HG02588 (cell line): ENCODE results near the gene CHCHD3.

ENCODE experiments used
- ATAC-seq: cut with Tn5 transposase; IDR thresholded peaks from one replicate; pipeline ENCODE4 v1.9.1; 2021; ENCODE audit warnings: mild to moderate bottlenecking, moderate library complexity; ENCODE audit not compliant: unreplicated experiment

The CHCHD3 gene

DNA sequence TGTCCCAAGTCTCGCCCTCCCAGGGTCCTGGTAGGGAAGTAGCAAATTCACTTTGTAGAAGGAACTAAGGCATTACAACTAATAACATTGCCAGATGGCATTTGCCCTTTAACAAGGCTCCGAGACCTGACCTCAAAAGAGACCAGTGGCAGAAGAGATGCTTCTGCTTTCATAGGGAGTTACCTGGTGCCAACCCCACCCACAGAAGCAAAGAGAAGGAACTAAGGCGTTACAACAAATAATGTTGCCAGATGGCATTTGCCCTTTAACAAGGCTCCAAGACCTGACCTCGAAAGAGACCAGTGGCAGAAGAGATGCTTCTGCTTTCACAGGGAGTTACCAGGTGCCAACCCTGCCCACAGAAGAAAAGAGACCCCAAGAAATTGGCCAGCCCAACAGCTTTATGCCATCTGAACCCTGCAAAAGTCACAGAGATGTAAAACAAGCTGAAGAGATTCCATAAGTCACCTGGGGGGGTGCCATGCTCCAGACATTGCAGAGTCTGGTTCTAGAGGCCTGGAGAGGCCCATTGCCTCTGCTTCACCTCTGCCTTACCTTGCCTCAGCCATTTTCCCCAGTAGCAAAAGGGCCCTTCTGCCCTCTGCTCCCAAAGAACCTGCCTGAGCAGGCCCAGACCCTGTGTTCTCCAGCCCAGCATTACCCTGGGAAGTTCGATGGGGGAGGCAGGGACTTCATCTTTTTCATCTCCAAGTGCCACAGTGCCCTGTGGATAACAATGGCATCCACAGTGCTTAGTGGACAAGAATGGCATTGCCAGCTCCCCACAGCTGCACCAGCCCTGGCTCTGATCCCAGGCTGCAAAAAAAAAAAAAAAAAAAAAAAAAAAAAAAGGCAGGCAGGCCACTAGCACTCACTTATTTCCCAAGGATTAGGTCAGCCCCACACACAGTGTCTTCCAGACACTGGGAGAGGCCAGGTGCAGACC, 326.1 kb downstream of the CHCHD3 start:
- no peak for ATAC-seq

DNA sequence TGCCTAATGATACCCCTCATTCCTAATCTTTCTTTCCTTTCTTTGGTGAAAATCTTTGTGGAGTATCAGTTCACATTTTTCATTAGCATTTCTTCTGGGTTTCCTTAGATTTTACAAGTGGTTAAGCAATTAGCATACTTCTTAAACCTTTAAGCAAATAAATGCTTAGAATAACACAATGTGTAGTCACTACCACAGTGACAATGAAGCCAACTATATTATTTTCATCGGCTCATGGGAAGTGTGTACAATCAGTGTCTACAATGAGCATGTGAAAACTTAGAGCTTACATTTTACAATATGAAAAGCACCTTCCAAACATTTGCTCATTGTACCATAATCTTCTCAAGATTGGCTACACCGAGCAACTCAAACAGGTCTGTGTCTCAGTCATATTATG, 329.5 kb downstream of the CHCHD3 start:
- no peak for ATAC-seq

DNA sequence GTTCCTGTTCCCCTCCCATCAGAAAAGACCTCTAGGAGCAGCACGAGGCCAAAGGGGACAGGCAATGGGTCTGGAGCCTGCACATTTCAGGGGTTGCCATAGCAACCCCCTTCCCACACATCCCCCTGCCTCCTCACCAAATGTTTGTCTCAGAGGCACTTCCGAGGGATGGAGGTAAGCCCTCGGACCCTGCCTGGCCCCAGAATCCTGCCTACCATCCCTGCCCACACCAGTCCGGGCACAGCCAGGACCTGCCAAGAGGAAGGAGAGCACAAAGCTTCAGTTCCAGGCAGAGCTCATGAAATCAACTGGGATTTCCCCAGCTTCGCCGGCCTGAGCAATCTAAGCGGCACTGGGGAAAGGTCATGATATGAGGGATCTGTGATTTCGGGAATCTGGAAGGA, 330.6 kb downstream of the CHCHD3 start:
- ATAC-seq: no peak

DNA sequence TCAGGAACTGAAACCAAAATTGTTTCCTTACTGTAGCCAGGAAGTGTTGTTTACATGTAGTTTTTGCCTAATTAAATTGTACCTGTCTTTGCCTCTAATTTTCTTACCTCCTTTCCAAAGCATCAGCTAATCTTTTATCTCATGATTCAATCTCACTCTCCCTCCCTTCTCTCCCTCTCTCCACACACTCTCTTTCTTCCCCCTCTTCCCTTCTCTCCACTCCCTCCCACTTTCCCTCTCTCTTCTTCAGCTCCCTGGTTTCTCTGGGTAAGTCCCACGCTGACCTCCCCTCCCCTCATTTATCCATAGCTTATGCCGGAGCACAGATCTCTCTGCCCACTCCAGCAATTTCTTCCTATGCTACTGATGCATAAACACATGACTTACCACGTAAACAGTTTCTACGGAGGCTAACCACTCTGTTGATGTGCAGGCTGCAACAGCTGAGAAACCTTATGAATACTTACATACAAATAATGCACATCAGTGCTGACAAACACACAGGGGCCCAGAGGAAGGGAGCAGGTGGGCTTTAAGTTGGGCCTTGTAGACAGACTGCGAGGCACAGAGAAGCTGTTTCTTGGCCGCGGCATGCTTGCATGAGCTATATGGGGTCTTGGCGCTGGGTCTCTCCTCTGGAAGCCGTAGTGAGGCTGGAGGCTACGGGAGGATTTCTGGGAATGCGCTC, 331.2 kb downstream of the CHCHD3 start:
- no peak for ATAC-seq

DNA sequence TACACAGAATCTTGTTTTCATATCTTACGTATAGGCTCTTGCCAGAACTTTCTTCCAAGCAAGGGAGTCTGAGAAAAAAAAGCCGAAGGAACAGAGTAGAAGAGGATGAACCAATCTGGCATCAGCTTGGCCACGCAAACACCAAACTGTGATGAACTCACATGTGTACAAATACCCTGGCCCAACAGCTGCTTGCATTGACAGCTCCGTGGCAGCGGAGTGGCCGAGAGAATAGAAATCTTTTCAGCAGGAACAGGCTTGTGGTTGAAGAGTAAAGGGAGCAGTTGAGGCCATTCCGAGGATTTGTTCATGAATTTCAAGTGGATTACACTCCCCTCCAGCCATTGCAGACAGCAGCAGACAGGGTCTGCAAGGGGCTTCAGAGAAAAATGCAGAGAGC, 331.8 kb downstream of the CHCHD3 start:
- ATAC-seq: no peak

DNA sequence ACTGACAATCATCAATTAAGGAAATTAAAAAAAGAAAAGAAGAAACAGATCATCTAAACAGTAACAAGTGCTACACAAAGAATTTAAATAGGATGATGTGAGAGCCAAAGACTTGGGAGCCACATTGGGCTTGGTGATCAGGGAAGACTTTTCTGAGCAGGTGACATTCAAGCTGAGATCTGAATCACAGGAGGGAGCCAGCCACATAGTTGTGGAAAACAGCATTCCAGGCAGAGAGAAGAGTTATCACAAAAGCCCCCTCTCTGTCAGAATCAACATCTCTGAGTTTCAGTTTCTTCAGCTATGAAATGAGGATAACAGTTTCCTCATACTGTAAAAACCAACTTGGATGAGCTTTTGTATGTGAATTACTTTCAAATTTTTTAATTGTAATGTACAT, 336.4 kb downstream of the CHCHD3 start:
- ATAC-seq: no peak

DNA sequence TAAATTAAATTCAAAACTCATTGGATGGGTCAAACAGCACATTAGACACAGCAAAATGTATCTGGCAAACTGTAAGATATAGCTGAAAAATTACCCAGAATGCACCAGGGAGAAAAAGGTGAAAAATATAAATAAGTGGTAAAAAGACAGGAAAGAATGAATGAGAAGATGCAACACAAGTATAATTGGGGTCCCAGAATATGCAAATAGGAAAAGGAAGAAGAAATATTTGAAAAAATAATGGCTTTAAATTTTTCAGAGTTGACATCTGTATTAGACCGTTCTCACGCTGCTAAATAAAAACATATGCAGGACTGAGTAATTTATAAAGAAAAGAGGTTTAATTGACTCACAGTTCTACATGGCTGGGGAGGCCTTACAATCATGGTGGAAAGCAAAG, 337.9 kb downstream of the CHCHD3 start:
- ATAC-seq: no peak

DNA sequence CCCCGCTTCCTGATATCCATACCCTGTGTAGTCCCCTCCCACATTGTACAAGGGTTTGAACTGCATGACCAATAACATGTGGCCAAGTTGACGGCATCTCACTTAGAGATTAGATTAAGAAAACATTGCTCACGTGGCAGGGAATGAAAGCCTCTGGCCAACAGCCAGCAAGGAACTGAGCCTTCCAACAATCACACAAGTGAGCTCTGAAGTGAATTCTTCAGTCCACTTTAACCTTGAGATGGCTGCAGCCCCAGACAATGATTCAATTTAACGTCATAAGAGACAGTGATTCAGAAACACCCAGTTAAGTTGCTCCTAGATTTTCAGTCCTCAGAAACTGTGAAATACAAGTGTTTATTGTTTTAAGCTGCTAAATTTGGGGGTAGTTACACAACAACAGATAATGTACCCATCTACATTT, 339.7 kb downstream of the CHCHD3 start:
- ATAC-seq: no peak

DNA sequence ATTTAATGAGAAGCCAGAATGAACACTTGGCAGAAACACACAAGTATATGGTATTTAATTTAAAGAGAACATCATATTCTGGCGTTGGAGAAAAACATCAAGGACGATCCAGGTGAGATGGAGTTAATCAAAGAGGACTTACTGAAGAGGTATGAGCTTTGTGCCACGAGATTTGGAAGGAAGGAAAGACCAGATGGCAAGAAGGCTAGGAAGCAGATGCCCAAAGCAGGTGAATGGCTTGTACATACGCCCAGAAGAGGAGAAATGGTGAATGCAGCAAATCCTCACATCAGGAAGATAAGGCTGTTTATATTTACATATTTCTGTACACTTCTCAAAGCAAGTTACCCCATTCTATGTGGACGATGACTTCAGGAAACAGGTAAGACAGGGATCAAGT, 341.7 kb downstream of the CHCHD3 start:
- no peak for ATAC-seq

DNA sequence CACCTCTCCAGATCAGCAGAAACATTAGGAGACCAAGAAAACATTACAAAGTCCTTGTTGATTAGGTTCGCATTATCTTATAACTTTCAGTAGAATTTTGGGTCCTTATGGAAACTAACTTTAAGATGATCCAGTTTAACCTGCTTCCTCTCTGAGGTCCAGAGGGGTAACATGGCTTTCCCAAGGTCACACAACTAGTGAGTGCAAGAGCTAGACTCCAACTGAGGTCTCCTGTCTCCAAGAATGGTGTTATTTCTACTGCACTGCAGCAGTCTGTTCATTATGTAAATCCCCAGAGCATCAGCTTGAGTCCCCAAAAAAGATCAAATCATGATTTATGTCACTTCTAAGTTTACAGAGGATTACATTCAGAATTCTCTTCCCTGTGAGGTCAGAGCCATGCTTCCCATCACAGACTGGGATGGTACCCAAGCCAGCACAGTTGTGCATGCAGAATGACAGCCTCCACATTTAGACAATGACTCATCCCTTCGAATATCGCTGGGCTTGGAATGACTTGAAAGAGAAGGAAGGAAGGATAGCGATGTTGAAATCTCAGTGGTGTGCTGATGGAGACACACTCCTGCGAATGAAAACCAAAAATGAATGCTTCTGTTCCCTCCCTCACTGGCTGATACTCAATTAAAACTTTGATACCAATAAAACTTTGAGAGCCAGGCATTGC, 342.5 kb downstream of the CHCHD3 start:
- ATAC-seq: no peak

DNA sequence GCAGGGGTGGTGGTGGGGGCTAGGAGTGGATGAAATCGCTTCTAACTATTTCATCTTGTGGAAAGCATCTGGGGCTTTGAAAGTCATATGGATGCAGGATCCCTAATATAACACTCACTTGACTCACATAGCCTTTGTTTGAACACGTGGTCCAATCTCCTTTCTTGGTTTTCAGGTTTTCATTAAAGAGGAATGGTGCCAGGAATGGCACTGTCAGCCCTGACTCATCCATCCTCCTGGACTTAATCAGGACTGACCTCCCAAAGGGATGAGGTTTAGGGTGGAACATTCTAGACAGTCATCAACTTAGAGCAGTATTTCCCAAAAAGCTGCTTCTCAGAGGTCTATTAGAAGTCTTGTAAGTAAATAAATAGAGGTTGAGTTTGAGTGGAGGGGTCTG, 343.6 kb downstream of the CHCHD3 start:
- ATAC-seq: no peak

DNA sequence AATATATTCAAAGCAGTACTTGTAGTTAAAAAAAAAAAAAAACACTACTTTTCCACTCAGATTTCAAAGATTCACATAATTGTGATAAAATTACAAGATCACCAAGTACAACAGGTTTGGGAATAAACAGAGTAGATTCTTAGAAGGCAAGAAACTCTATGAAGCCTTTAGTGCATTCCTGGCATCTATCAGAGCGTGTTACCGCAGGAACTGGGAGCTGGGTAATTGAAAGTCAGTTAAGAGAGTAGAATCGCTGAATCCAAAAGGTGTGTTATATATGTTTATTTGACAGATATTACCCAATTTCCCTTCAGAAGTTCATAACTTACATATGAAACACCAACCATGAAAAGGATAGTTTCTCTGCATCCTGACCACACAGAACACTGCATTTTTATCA, 346.4 kb downstream of the CHCHD3 start:
- no peak for ATAC-seq
